ENCODE measurements around the gene ZNF521.

DNA sequence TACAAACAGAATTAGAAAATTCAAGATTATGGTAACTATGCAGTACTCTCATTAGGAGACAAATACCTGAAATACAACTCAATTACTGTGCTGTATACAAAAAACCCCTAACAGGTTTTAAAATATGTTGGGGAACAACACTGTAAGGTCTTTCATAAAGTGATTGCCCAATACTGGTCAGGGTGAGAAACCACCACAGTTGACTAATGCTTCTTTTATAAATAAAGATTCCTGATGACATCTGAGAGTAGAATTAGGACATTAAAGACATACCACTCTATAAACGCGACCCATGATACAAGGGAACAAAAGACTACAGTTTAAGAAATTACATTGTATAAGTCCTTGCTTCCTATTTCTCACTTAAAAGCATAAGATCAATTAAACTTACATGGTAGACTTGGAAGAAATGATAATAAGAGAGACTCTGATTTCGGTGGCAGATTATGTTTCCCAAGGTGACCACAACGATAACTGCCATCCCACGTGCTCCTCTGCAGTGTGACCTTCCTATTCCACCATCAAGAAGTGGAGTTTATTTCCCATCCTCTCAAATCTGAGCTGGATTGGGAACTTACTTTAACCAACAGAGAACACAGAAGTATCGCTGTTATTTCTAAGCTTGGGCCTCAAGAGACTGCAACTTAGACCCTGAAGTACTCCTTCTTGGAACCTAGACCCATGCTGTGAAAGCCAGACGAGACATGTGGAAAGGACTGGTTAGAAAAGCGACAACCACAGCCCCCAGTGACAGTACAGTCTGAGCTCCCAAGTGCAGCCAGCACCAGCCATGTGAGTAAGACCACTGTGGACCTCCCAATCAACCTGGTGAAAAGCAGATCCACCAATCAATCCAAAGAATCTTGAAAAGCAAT is 52.3 kb downstream of the ZNF521 start:
- TF ChIP-seq, protein P1, sequence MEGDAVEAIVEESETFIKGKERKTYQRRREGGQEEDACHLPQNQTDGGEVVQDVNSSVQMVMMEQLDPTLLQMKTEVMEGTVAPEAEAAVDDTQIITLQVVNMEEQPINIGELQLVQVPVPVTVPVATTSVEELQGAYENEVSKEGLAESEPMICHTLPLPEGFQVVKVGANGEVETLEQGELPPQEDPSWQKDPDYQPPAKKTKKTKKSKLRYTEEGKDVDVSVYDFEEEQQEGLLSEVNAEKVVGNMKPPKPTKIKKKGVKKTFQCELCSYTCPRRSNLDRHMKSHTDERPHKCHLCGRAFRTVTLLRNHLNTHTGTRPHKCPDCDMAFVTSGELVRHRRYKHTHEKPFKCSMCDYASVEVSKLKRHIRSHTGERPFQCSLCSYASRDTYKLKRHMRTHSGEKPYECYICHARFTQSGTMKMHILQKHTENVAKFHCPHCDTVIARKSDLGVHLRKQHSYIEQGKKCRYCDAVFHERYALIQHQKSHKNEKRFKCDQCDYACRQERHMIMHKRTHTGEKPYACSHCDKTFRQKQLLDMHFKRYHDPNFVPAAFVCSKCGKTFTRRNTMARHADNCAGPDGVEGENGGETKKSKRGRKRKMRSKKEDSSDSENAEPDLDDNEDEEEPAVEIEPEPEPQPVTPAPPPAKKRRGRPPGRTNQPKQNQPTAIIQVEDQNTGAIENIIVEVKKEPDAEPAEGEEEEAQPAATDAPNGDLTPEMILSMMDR (IDR thresholded peaks at IDR 0.05; ENCODE audit: insufficient read depth, low read length, poor library complexity, severe bottlenecking): no peak
- no peak for TF ChIP-seq EZH2phosphoT487 (conservative IDR thresholded peaks at IDR 0.05; ENCODE audit: low read length)

Measured in SU-DHL-6 (cell line).